ENCODE results near the gene CADPS.

Gene CADPS

GRCh38 chr3:62823461-62824050 is 51.7 kb downstream of the CADPS start:
- H3K4me3 ChIP-seq (replicated peaks in 1 of 2; ENCODE audit: low read depth in 2 of 2, low read length in 2 of 2): no peak overlapping the region
- no peak for TF ChIP-seq CTCF (IDR thresholded peaks at IDR 0.05; ENCODE audit: low read depth, low read length)
- DNase-seq (ENCODE audit: low read depth in 2 of 2): no peak

GRCh38 chr3:62822905-62823304 is 52.3 kb downstream of the CADPS start:
- H3K4me3 ChIP-seq (replicated peaks in 1 of 2; ENCODE audit: low read depth in 2 of 2, low read length in 2 of 2): no peak overlapping the region
- no peak for TF ChIP-seq CTCF (IDR thresholded peaks at IDR 0.05; ENCODE audit: low read depth, low read length)
- no peak for DNase-seq (ENCODE audit: low read depth in 2 of 2)

GRCh38 chr3:62818347-62818746 is 56.9 kb downstream of the CADPS start:
- no peak for DNase-seq (ENCODE audit: low read depth in 2 of 2)
- TF ChIP-seq CTCF (IDR thresholded peaks at IDR 0.05; ENCODE audit: low read depth, low read length): no peak

GRCh38 chr3:62817678-62818077 is 57.5 kb downstream of the CADPS start:
- DNase-seq (ENCODE audit: low read depth in 2 of 2): no peak
- TF ChIP-seq CTCF (IDR thresholded peaks at IDR 0.05; ENCODE audit: low read depth, low read length): no peak
- H3K4me3 ChIP-seq (replicated peaks in 1 of 2; ENCODE audit: low read depth in 2 of 2, low read length in 2 of 2): no peak overlapping the region

More at GRCh38 chr3:62818347-62818746, 56.9 kb downstream of the CADPS start:
- no peak overlapping the region for H3K4me3 ChIP-seq (replicated peaks in 1 of 2; ENCODE audit: low read depth in 2 of 2, low read length in 2 of 2)

GRCh38 chr3:62815981-62816380 is 59.2 kb downstream of the CADPS start:
- no peak for DNase-seq (ENCODE audit: low read depth in 2 of 2)
- no peak overlapping the region for H3K4me3 ChIP-seq (replicated peaks in 1 of 2; ENCODE audit: low read depth in 2 of 2, low read length in 2 of 2)
- no peak for TF ChIP-seq CTCF (IDR thresholded peaks at IDR 0.05; ENCODE audit: low read depth, low read length)

GRCh38 chr3:62812631-62813030 is 62.6 kb downstream of the CADPS start:
- H3K4me3 ChIP-seq (replicated peaks in 1 of 2; ENCODE audit: low read depth in 2 of 2, low read length in 2 of 2): no peak overlapping the region
- no peak for DNase-seq (ENCODE audit: low read depth in 2 of 2)
- no peak for TF ChIP-seq CTCF (IDR thresholded peaks at IDR 0.05; ENCODE audit: low read depth, low read length)

GRCh38 chr3:62811119-62811518 is 64.1 kb downstream of the CADPS start:
- no peak for TF ChIP-seq CTCF (IDR thresholded peaks at IDR 0.05; ENCODE audit: low read depth, low read length)
- no peak for DNase-seq (ENCODE audit: low read depth in 2 of 2)

More at GRCh38 chr3:62811119-62811518, 64.1 kb downstream of the CADPS start:
- no peak overlapping the region for H3K4me3 ChIP-seq (replicated peaks in 1 of 2; ENCODE audit: low read depth in 2 of 2, low read length in 2 of 2)

Measured in cardiac fibroblast (primary cell).